GM21717 (cell line): ENCODE results near the gene CFAP97.

Experiments used
- ATAC-seq: cut with Tn5 transposase; IDR thresholded peaks from one replicate; pipeline ENCODE4 v1.9.1; 2021; ENCODE audit warnings: mild to moderate bottlenecking, moderate library complexity; ENCODE audit not compliant: unreplicated experiment

Gene CFAP97

GRCh38 chr4:185110375-185110823 is 93.4 kb downstream of the CFAP97 start:
- ATAC-seq: no peak

- ATAC-seq: no peak
Measured at GRCh38 chr4:185109736-185110135, 94.1 kb downstream of the CFAP97 start.
